Panc1 (cell line): Measurements from ENCODE around the gene PRM2.

Source experiments
- CTCF ChIP-seq: fragments of 450-650 bp; IDR thresholded peaks from 2 replicates; pipeline ENCODE4 v1.5.1; 2017; ENCODE audit warnings: mild to moderate bottlenecking
- REST ChIP-seq, 2 experiments: IDR thresholded peaks; 2 replicates each; pipeline ENCODE4 v1.6.1; 2011 to 2012; ENCODE audit warnings: low read depth in 2 of 2, control low read depth in 1 of 2, low read length in 1 of 2, mild to moderate bottlenecking in 1 of 2, moderate library complexity in 1 of 2; ENCODE audit not compliant: insufficient read depth in 1 of 2
- SIN3A ChIP-seq: IDR thresholded peaks from 2 replicates; pipeline ENCODE4 v1.6.1; 2012; ENCODE audit warnings: low read depth, mild to moderate bottlenecking, low read length, moderate library complexity, borderline replicate concordance; ENCODE audit not compliant: insufficient read depth

- TF ChIP-seq CTCF (no peak), SIN3A (no peak), REST (IDR thresholded peaks at IDR 0.05; ENCODE audit: insufficient read depth in 1 of 2, low read depth in 2 of 2, low read length in 1 of 2) (no peak)
These were observed 46.4 kb downstream of the PRM2 start for GRCh38 chr16:11229906-11230305.
